GM10847 (cell line): ENCODE data around the gene TTC23.

Source experiments
- POLR2A ChIP-seq: IDR thresholded peaks from 2 replicates; pipeline ENCODE4 v1.6.1; 2011; ENCODE audit not compliant: insufficient read length; ENCODE audit errors: extremely low read depth

The TTC23 gene

DNA sequence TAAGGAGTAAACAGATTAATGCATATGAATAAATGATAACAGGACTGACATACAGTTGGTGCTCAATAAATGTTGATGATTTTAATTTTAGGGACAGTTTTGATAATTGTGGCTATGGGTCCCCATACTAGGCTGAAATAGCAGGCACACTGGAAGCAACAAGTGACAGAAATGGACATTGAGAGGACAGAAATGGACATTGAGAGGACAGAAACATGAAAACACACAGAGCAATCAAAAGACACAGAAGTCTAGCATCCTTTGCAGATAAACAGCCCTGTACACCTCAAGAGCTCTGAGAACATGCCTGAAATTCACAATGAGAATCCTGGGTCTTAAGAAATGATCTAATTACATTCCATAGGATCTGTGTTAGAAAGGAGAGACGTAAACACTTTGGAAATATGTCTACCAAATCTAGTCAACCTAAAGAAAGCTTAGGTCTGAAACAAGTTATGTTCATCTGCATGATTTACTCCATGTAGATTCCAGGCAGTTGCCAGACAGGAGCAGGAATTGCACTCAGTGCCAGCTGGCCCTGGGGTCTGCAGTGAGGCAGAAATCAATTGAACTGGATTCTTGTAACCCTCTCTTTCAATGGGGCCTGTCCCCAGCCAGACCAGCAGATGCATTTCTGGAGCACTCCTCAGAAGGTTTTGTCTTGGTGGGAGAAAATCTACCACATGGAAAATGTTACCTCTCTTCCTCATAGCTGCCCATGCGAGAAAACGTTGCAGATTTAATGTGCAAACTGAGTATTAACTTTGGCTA, 84.2 kb downstream of the TTC23 start:
- no peak for TF ChIP-seq POLR2A

DNA sequence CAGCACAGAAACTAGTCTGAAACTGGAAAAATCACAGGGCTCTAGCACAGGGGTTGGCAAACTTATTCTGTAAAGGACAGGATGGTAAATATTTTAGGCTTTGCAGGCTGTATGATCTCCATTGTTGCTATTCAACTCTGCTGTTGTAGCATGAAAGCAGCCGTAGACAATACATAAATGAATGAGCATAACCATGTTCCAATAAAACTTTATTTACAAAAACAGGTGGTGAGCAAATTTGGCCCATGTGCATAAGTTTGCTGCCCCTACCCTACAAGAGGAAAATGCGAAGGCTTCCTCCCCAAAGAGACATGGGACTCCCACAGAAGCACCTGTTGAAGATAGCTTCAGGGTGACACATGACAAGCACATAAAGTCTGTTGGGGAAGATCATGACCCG, 85.3 kb downstream of the TTC23 start:
- TF ChIP-seq POLR2A, result no peak

DNA sequence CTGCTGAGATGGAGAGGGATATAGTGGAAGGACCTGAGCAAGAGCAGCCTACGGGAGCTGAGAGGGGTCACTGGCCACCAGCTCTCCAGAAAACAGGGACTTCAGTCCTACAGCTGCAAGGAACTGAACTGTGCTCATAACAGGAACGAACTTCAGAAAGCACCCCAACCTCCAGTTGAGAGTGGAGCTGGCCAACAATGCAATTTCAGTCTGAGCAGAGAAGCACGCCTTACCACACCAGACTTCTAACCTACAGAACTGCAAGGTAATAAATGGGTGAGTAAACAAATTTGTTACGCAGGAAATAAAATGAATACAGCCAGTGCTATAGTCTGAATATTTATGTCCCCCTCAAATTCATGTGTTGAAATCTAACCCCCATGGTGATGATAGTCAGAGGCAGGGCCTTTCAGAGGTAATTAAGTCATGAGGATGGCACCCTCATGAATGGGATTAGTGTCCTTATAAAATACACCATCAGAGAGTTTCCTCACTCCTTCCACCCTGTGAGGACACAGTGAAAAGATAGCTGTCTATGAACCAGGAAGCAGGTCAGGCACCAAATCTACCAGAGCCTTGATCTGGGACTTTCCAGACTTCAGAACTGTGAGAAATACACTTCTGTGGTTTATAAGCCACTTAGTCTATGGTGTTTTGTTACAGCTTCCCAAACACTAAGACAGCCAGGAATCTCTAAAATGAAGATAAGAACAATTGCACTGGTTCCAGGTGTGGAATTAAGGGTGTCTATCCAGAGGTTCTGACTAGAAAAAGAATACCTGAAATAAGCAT, 85.9 kb downstream of the TTC23 start:
- TF ChIP-seq POLR2A, result no peak

DNA sequence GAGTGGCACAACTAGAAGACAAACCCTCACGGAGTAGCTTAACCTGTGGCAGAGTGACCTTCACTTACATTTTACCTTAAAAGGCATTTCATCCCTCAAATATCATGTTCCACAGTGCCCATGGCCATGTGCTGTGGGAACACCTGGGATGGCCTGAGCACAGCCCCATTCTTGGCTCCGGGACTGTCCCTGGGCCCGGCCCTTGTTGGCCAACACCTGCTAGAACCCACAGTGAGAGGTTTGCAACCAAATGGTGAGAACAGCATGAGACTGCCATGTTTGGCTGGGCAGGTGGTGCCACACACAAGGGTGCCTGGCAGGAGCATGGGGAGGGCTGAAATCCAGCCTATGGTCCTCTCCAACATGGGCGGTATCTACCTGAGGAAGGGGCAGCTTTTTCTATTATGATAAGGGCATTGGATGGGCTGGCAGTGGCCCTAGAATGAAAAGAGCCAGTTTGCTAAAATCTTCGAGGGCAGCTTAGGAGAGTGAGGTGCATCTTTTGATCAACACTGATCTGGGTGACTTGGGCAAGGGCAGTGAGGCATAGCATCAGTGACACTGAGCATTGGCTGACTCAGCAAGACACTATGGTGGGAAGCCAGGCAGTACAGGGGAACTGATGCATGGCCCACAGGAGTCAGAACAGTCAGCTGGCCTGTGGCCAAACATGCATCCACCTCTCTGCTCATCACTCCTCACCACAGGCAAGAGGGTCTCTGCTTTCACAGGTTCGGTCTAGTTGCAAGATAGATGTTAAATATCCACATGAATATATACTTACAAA, 90.6 kb downstream of the TTC23 start:
- no peak for TF ChIP-seq POLR2A

DNA sequence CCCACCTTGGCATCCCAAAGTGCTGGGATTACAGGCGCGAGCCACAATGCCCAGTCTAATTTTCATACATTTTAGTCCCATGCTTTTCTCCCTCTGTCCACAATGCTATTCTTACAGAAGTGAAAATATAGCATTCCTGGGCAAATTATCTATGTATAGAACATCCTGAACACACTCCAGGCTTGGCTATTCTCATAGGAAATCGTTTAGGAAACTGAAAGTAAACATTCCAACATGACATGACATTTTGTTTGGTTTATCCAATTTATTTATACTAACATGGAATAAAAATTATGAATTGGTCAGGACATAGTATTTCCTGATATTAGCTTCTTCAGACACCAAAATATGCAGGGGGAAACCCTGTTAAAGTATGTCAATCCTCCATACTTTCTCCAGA, 91.9 kb downstream of the TTC23 start:
- TF ChIP-seq POLR2A, result no peak

DNA sequence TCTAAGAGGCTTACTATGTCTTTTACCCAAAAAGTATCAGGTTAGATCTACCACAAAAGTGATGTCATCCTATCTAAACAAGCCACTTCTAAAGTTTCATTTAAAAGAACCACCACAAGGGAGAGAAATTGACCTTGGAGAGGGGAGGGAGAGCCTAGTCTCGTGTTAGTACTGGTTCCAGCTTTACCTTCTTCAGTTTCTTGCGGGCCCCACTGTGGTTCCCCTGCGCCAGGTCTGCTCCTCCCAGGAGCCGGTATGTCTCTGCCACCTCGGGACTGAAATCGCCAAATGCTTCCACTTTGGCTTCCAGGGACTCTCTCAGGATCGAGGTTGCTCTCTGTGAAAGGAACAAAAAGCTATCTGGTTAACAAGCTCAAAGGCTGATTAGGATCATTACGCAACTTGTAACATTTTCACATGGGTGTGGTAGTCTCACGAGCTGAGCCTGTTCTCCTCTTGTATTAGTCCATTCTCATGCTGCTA, 93.4 kb downstream of the TTC23 start:
- no peak for TF ChIP-seq POLR2A

DNA sequence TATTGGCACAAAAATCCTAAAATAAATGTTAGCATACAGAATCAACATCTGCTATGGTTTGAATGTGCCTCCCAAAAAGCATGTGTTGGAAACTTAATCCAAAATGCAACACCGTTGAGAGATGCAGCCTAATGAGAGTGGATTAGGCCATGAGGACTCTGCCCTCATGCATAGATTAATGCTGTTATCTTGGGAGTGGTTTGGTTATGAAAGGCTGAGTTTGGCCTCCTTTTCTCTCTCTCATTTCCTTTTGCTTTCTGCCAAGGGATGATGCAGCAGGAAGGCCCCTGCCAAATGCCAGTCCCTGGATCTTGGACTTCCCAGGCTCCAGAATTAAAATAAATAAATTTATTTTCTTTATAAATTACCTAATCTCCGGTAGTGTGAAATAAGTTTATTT, 95.1 kb downstream of the TTC23 start:
- TF ChIP-seq POLR2A, result no peak

DNA sequence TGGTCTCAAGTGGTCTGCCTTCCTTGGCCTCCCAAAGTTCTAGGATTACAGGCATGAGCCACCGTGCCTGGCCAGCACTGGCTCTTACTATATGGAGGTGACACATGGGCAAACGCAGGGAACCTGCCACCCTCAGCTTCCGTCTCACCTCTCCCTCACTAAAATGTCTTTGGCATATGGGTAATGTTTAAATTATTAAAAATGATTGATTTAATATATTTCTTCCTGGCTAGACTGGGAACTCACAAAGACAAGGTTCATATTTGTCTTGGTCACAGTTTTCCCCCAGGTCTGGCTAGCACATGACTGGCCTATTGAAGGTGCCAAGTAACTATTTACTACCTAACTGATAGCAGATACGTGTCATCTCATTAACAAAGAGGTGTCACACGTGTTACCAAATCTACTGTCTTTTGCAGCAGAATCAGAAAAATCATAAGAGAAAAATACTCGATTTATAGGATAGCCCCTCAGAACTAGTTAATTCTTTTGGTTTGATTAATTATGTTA, 96.3 kb downstream of the TTC23 start:
- TF ChIP-seq POLR2A, result no peak

DNA sequence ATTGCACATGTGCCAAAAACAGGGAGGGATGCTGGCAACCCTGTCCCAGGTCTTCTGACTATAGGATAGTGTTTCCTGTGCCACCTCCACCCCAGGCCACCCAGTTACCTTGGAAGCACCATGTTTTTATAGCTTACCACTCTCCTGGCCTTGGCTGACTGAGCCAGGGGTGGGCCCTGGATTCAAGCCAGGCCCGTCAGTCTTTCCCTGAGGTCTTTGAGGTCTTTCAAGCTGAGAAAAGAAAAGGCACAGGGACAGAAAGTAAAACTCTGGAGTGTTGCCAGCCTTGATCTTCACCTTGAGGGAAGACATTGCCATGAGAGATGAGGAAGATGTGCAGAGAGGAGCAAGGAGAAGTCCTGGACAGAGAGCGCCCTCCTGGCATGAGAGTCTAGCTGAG, 98.2 kb downstream of the TTC23 start:
- no peak for TF ChIP-seq POLR2A

DNA sequence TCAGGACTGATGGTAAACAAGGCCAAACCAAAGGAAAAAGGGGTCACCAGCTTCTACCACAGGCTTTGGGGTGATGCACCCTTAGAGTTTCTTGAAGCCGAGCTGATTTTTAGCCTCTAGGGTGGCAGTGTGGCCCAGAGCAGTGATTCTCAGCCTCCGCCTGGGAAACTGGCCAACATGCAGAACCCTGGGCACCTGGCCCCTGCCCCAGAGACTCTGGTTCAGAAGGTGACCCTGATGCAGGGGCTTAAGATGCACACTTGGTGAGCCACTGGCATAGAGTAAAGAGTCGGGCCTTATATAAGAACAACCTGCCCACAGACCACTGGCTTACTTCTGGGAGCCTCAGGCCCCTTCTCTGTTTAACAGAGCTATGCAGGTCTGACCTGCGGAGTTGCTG, 100.0 kb downstream of the TTC23 start:
- TF ChIP-seq POLR2A, result no peak

DNA sequence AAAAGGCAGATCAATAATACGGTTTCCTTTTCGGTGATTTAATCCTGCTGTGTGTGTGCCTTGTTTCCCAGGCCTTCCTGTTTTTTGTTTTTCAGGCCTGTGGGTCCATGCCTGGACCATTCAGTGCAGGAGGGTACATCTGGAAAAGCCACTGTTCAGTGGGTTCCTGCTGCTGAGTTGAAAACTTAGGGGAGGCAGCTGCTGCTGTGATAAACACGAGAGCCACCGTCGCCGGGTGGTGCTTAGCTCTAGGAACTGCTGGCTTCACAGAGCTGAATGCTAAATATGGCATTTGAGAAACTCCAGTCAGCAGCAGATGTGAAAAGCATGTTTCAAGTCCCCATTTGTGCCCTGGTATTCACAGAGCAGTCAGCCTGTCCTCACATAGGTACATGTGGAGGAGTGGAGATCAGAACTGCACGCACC, 100.5 kb downstream of the TTC23 start:
- TF ChIP-seq POLR2A, result no peak

DNA sequence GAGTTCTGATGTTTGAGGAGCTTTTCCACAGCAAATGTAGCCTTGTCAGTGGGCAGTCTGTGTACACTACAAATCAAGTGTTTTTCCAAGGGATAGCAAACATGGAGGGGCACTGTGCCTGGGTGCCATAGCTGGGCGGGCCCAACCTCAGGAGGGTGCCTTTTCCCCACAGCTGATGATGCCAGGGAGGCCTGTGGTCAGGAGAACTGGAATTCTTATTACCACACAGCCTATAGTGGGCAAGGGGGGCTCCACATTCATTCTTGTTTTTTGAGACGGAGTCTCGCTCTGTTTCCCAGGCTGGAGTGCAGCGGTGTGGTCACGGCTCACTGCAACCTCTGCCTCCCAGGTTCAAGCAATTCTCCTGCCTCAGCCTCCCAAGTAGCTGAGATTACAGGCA, 102.7 kb downstream of the TTC23 start:
- TF ChIP-seq POLR2A, result no peak

DNA sequence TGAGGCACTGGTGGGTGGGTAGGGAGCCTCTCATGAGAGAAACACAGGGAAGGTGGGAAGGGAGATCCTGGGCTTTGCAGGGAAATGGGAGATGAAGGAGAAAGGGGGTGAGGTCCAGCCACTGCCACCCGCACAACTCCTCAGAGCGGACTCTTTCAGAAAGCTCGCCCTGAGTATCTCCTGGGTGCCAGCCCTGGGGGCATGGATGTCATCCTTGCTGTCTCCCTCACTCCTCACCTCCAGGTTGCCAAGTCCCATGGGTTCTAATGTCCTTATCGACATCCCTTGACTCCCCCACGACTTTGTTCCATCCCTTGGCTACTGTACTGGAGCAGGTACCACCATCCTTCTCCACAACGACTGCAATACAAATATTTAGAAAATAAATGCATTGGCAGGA, 103.6 kb downstream of the TTC23 start:
- no peak for TF ChIP-seq POLR2A

DNA sequence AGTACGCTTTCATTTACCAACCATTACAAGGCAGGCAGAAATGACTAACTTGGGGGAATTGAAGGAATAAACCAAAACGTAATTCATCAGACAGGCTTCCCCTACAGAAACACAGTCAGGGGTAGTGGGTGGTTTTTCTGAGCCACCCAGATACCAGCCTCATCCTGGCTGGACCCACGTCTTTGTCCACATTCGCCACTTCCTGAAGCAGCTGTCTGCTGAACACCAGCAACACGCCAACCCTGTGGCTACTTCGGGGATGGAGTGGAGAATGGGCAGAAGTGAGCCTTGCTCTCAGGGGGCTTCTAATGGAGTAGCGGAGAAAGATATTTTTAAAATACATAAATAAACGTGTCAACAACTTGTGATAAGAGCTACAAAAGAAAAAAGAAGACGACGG, 104.4 kb downstream of the TTC23 start:
- no peak for TF ChIP-seq POLR2A
